GM21576 (cell line): ENCODE measurements around the gene BAIAP2L1.
"Not testable (repeated sequence)": the region's sequence is repeated elsewhere in the genome, so short reads cannot be mapped to it uniquely, and the experiment has no call there.

ENCODE experiments used
- ATAC-seq: cut with Tn5 transposase; IDR thresholded peaks from one replicate; pipeline ENCODE4 v1.9.1; 2021; ENCODE audit warnings: mild to moderate bottlenecking, moderate library complexity; ENCODE audit not compliant: unreplicated experiment

BAIAP2L1 gene, protein sequence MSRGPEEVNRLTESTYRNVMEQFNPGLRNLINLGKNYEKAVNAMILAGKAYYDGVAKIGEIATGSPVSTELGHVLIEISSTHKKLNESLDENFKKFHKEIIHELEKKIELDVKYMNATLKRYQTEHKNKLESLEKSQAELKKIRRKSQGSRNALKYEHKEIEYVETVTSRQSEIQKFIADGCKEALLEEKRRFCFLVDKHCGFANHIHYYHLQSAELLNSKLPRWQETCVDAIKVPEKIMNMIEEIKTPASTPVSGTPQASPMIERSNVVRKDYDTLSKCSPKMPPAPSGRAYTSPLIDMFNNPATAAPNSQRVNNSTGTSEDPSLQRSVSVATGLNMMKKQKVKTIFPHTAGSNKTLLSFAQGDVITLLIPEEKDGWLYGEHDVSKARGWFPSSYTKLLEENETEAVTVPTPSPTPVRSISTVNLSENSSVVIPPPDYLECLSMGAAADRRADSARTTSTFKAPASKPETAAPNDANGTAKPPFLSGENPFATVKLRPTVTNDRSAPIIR

DNA sequence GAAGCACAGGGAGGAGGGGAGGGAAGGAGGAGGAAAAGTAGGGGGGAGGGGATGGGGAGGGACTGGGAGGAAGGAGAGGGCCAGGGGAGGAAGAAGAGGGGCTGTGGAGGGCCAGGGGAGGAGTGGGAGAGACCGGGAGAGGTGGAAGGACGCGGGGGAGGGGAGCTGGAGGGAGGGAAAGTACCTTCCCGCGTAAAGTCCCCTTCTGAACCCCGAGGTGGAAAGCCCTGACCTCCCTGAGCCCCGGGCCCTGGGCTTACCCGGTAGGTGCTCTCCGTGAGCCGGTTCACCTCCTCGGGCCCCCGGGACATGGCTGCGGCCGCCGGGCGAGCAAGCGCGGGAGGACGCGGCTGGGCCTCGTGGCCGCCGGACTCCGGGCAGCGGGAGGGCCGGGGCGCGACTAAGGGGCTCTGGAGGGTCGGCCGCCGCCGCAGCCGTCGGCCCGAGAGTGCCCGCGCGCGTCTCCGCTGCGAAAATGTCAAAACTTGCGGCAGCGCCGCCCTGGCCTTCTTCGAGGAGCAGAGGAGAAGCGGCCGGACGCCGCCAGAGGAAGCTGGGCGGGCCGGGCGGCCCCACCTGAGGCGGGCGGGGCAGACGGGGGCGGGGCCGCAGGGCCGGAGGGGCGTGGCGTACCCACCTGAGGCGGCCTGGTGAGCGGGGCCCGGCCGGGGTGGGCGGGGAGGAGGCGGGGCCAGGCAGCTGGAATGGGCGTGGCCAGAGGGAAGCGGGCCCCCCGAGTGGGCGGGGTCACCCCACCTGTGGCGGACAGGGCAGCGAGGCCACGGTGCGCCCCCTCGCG lies at the start of gene BAIAP2L1:
TSS of gene BAIAP2L1 (minus strand) at position 549 of the 799 bp plus-strand sequence. CDS start at position 311, 238 bp downstream.
- ATAC-seq = peak; percentile 85

DNA sequence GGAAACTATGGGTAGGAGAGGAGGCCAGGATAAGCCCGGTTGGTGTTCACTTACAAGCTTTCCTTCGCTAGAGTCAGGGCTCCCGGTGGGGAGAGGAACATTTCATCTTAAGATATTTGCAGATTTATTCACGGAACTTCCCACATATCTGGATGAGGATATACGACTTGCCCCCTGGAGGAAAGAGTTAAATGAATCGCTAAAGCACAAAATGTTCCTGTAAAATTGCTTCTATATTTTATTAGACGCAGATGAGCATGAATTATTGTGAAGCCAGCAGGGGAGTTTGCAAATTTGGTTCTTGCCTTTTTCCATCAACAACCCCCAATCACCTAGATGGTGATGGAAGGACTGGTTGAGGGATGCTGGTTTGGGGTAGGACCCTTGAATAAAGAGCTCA lies 47.9 kb upstream of the BAIAP2L1 start:
- no peak for ATAC-seq

DNA sequence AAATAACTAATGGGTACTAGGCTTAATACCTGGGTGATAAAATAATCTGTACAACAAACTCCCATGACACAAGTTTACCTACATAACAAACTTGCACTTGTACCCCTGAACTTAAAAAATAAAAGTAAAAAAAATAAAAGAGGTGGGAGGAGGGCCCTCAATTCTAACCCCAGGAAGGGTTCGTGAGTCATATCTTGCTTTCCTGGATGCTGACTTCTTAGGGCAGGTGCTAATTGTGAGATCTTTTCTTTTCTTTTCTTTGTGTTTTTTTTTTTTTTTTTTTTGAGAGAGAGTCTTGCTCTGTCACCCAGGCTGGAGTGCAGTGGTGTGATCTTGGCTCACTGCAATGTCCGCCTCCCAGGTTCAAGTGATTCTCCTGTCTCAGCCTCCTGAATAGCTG lies 40.1 kb upstream of the BAIAP2L1 start:
- not testable (repeated sequence) for ATAC-seq

DNA sequence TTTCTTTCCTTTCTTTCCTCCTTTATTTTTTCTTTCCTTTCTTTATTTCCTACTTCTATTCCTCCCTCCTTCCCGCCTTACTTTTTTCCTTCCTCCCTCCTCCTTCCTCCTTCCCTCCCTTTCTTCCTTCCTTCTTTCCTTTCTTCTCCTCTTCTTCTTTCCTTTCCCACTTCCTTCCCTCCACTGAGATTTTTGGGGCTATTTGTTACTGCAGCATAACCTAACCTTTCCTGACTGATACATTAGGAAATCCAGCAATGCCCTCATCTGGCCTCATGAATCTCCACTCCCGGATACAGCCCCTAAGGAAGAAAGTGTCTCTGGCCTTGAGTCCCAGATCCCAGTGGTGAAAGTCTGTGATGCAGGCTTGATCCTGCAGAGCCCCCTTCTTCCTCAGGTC lies 38.6 kb upstream of the BAIAP2L1 start:
- no peak for ATAC-seq

DNA sequence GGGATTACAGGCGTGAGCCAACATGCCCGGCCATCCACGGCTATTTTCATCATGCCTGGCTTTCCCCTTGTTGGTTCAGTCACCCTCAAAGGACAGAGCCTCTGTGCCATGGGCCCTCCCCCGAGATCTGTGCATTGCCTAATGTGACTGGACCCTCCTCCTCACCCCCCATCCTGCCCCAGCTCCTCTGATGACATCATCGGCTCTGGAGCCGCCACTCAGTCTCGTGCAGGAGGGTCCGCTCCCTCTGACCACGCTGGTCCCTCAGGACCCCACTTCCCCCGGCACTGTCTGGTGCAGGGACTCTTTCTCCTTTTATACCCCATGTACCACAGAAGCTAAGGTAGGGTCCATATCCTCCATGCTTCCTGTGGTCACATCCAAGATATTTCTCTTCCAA lies 33.2 kb upstream of the BAIAP2L1 start:
- ATAC-seq = no peak

DNA sequence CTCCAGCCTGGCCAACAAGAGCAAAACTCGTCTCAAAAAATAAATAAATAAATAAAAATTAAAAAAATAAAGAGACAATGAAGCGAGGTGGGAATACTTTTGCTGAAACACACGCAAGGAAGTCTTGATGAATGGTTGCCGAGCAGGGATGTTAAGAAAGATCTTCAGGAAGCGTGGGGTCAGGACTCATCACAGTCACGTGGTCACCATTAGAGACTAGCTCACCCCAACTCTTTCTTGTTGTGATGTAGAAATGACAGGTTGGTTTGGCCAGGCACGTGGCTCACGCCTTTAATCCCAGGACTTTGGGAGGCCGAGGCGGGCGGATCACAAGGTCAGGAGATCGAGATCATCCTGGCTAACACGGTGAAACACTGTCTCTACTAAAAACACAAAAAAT lies 28.9 kb upstream of the BAIAP2L1 start:
- ATAC-seq = no peak

DNA sequence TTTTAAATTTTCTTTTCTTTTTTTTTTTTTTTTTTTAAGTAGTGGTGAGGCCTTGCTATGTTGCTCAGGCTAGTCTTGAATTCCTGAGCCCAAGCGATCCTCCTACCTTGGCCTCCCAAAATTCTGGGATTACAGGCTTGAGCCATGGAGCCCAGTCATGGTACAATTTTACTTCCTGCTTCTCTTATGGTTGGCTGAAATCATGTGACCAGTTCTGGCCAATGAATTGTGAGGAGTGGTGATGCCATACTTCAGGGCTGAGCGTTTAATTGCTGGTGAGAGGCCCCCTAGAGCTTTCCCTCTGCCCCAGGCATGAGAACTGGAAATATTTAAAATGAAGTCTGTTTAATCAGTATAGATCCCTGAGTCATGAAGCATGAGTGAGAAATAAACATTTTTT lies 22.2 kb upstream of the BAIAP2L1 start:
- no peak for ATAC-seq

DNA sequence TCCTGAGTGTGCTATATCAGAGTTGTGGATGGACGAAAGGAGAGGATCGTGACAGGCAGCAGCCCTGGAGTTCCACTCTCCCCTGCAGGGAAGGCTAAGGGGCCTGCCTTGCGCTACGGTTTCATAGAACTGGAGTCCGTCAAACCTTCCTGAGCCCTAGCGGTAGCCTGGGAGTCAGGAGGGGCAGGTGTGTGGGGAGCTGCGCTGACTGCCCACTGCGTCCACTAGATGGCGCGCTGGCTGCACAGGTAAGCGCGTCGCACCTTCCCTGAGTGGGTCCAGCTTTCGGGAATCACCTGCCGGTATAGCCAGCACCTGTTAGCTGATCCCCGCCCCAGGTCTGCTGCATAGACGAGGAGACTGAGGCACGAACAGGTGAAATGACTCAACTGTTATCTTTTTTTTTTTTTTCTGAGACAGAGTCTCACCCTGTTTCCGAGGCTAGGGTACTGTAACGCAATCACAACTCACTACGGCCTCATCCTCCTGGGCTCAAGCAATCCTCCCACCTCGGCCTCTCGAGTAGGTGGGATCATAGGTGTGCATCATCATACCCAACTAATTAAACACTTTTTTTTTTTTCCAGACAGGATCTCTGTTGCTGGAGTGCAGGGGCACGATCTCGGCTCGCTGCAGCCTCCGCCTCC lies 20.2 kb upstream of the BAIAP2L1 start:
- ATAC-seq = no peak

DNA sequence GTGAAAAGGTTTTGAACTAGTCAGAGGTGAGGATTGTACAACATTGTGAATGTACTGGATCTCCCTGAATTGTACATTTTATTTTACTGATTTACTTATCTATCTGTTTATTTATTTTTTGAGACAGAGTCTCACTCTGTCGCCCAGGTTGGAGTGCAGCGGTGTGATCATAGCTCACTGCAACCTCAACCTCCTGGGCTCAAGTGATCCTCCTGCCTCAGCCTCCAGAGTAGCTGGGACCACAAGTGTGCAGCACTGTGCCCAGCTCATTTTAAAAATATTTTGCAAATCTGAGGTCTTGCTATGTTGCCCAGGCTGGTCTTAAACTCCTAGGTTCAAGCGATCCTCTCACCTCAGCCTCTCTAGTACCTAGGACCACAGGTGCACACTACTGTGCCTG lies 19.1 kb upstream of the BAIAP2L1 start:
- not testable (repeated sequence) for ATAC-seq

DNA sequence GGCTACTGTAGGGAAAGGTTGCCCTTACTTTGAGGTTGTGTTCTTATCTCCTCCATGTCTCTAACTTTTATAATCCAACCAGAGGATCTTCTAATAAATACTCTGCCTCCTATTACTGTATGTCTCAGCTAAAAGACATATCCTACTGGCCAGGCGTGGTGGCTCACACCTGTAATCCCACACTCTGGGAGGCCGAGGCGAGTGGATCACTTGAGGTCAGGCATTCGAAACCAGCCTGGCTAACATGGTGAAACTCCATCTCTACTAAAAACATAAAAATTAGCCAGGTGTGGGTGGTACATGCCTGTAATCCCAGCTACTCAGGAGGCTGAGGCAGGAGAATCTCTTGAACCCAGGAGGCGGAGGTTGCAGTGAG lies 18.4 kb upstream of the BAIAP2L1 start:
- not testable (repeated sequence) for ATAC-seq

DNA sequence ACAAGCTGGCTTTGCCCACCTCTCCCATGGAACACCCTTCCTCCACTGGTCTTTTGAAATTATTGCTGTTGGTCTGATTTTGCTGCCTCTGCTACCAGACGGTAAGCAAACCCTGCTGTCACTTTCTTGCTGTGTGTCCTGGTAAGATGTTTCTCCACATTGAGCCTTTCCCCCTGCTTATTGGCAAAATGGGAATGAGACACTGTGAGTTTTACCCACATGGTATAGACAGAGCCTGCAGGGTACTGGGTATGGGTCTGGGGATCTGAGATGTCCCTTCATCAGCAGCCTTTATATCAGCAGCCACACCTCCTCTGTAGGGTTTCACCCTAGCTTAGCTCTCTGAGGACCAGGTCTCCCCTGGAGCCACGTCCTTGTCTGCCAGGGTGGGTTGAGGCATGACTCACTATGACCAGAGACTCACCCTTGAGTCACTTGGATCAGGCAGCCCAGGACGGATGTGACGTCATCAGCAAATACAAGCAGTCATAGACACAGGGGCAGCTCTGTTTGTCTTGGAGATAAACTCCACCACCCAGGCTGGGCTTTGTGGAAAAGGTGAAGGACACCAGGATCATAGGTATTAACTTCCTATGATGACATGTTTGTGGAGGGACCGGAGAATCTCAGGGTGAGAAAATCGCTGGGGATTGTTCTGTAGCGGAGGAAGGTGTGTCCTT lies 17.9 kb upstream of the BAIAP2L1 start:
- ATAC-seq = no peak

DNA sequence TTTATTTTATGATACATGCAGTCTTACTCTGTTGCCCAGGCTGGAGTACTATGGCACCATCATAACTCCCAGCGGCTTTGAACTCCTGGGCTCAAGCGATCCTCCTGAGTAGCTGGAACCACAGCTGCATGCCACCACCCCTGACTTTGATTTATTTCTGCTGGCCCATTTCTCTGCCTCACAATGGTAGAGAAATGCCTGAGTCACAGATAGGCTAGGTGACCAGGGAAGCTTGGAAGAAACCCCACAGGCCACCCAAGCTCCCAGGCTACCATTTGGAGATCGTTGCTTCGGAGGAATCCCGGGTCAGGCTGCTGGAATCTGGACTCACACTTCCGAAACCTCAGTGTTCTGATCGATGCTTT lies 17.4 kb upstream of the BAIAP2L1 start:
- ATAC-seq = no peak

DNA sequence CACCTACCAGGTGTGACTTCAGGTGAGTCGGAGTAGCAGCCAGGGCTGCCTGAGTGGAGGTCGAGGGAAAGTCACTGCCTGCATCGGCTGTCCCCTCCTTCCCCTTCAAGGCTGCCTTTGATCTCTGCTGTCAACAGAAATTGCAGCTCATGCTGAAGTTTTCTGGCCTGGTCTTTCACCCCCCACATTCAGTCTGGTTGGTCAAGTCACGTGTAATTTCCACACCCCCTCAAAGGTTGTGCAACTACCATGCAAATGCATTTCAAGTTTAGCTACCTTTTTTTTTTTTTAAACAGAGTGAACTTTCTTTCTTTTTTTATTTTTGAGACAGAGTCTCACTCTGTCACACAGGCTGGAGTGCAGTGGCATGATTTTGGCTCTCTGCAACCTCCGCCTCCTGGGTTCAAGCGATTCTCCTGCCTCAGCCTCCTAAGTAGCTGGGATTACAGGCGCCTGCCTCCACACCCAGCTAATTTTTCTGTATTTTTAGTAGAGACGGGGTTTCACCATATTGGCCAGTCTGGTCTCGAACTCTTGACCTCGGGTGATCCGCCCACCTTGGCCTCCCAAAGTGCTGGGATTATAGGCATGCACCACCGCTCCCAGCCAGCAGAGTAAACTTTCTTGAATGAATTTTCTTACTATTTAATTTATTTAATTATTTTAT lies 16.8 kb upstream of the BAIAP2L1 start:
- ATAC-seq = not testable (repeated sequence)

DNA sequence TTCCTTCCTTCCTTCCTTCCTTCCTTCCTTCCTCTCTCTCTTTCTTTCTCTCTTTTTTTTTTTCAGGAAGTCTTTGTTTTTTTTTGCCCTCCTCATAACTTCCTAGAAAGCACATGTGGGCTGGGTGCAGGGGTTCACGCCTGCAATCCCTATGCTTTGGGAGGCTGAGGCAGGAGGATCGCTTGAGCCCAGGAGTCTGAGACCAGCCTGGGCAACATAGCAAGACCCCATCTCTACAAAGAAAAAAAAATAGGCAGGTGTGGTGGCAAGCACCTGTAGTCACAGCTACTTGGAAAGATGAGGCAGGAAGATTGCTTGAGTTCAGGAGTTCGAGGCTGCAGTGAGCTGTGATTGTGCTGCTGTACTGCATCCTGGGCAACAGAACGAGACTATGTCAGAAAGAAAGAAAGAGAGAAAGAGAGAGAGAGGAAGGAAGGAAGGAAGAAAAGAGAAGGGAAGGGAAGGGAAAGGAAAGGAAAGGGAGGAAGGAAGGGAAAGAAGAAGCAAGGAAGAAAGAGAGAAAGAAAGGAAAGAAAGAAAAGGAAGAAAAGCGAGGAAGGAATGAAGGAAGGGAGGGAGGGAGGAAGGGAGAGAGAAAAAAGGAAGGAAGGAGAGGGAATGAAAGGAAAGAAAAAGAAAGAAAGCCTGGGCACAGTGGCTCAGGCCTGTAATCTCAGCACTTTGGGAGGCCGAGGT lies 13.5 kb upstream of the BAIAP2L1 start:
- ATAC-seq = no peak

DNA sequence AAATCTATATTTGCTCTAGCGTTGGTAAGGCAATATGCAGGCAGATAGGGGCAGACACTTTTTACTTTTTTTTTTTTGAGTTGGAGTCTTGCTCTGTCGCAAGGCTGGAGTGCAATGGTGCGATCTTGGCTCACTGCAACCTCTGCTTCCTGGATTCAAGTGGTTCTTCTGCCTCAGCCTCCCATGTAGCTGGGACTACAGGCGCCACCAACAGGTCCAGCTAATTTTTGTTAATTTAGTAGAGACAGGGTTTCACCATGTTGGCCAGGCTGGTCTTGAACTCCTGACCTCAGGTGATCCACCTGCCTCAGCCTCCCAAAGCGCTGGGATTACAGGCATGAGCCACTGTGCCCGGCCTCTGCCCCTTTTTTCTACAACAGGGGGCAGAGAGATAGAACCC lies 12.8 kb upstream of the BAIAP2L1 start:
- not testable (repeated sequence) for ATAC-seq

DNA sequence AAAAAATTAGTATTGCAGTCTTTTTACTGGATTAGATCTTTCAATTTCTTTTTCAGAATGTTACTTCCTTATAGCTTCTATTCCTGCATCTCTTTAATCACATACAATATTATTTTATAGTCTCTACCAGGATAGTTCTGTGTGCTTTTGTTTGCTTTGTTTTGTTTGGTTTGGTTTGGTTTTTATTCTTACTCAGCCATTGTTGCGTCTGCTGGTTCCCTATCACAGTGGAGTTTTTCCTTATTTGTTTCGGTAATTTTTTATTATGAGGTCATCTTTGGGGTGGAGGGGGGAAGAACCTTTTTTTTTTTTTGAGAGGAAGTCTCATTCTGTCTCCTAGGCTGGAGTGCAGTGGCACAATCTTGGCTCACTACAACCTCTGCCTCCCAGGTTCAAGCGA lies 9.0 kb upstream of the BAIAP2L1 start:
- ATAC-seq = no peak

DNA sequence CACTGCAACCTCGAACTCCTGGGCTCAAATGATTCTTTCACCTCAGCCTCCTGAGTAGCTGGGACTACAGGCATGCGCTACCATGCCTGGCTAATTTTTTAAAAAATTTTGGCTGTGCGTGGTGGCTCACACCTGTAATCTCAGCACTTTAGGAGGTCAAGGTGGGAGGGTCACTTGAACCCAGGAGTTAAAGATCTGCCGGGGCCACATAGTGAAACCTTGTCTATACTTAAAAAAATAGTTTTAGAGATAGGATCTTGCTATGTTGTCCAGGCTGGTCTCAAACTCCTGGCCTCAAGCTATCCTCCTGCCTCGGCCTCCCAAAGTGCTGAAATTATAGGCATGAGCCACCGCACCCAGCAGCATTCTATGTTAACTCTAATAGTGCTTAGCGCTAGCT lies 7.3 kb upstream of the BAIAP2L1 start:
- not testable (repeated sequence) for ATAC-seq

DNA sequence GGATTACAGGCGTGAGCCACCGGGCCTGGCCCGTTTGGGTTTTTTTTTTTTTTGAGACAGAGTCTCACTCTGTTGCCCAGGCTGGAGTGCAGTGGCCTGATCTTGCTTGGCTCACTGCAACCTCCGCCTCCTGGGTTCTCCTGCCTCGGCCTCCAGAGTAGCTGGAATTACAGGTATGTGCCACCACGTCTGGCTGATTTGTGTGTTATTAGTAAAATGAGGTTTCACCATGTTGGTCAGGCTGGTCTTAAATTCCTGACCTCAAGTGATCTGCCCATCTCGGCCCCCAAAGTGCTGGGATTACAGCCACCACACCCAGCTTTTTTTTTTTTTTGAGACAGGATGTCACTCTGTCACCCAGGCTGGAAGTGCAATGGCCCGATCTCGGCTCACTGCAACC lies 5.9 kb upstream of the BAIAP2L1 start:
- no peak for ATAC-seq

DNA sequence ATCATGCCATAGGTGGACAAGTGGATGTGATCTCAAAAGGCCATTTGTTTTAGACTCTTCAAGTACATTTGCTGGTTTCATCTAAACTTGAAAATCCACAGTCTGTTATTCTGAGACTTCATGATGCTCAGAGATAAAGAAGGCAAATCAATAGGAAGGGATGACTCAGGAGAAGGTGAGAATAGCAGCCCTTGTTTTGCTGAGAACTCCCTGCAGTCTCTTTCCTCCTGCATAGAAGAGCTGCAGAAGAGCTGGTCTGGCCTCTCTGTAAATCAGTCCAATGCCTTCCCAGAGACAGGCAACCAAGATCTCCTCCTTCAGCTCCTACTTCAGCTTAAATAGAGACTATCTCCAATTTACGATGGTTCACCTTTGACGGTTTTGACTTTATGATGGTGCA lies 4.0 kb upstream of the BAIAP2L1 start:
- no peak for ATAC-seq
